SK-N-SH (cell line): ENCODE results near the gene JMJD7. TPM values are rescaled to one million over a fixed set of nuclear protein-coding genes. Genes with fewer than 3 reads are reported as not detected.

ENCODE experiments used
- CTCF ChIA-PET: fragments of 300-600, 350-600 bp; formaldehyde crosslinking; extraction: SDS; loops from one replicate; lab custom pipeline; 2021; lab: Yijun Ruan, JAX
- POLR2A ChIA-PET: fragments of 350-600 bp; sonication (Branson Sonifier 250); formaldehyde crosslinking; extraction: SDS; loops from one replicate; lab custom pipeline; 2020; ENCODE audit warnings: antibody characterized with exemption, inconsistent platforms; lab: Yijun Ruan, JAX
- DNase-seq: peaks from one replicate; pipeline ENCODE4 v3.0.0; 2012
- H2AFZ ChIP-seq: fragments of 200-600 bp; sonication (generic); 2 replicates; pipeline ENCODE4 v1.8.1; 2016; ENCODE audit warnings: antibody characterized with exemption, mild to moderate bottlenecking, low read depth
- H3F3A ChIP-seq: fragments of 200-600 bp; sonication (generic); replicated peaks from 2 replicates; pipeline ENCODE3; 2016; ENCODE audit warnings: antibody characterized with exemption, mild to moderate bottlenecking; ENCODE audit not compliant: insufficient read depth
- H3K27ac ChIP-seq, 2 experiments: fragments of 200-500 bp in 1 of 2; fragments of 200-600 bp in 1 of 2; sonication (Bioruptor generic) in 1 of 2; sonication (generic), shearing (Covaris generic) in 1 of 2; 2 replicates each; pipeline versions ENCODE4 v1.5.1 to v1.6.1; 2014 to 2016; ENCODE audit warnings: low read depth in 2 of 2, inconsistent platforms in 1 of 2, low read length in 1 of 2, mild to moderate bottlenecking in 1 of 2, mixed read lengths in 1 of 2
- H3K27me3 ChIP-seq: fragments of 200-600 bp; sonication (generic), shearing (Covaris generic); 2 replicates; pipeline ENCODE4 v1.6.1; 2016; ENCODE audit warnings: mixed run types; ENCODE audit not compliant: insufficient read depth
- H3K36me3 ChIP-seq, 2 experiments: fragments of 200-500 bp in 1 of 2; fragments of 200-600 bp in 1 of 2; sonication (Bioruptor generic) in 1 of 2; sonication (generic) in 1 of 2; replicated peaks in 1 of 2; 2 replicates each; pipeline versions ENCODE3 to v1.5.1; 2014 to 2016; ENCODE audit warnings: low read length in 1 of 2, mild to moderate bottlenecking in 1 of 2; ENCODE audit not compliant: insufficient read depth in 2 of 2, control insufficient read depth in 1 of 2
- H3K4me1 ChIP-seq, 2 experiments: fragments of 200-500 bp in 1 of 2; fragments of 200-600 bp in 1 of 2; sonication (Bioruptor generic) in 1 of 2; sonication (generic), shearing (Covaris generic) in 1 of 2; 2 replicates each; pipeline versions ENCODE4 v1.5.1 to v1.6.1; 2014 to 2016; ENCODE audit warnings: low read depth in 1 of 2, low read length in 1 of 2, mixed run types in 1 of 2; ENCODE audit not compliant: insufficient read depth in 2 of 2, control insufficient read depth in 1 of 2
- H3K4me2 ChIP-seq: fragments of 200-600 bp; sonication (generic), shearing (Covaris generic); 2 replicates; pipeline ENCODE4 v1.6.1; 2017; ENCODE audit warnings: mixed run types
- H3K4me3 ChIP-seq, 2 experiments: fragments of 200-500 bp in 1 of 2; fragments of 200-600 bp in 1 of 2; sonication (Bioruptor generic) in 1 of 2; sonication (generic), shearing (Covaris generic) in 1 of 2; 2 replicates each; pipeline versions ENCODE4 v1.5.1 to v1.8.1; 2014 to 2016; ENCODE audit warnings: low read depth in 2 of 2, inconsistent platforms in 1 of 2, low read length in 1 of 2, mild to moderate bottlenecking in 1 of 2, mixed read lengths in 1 of 2, moderate library complexity in 1 of 2
- H3K79me2 ChIP-seq: fragments of 200-600 bp; sonication (generic); 2 replicates; pipeline ENCODE4 v1.8.1; 2017; ENCODE audit warnings: mild to moderate bottlenecking; ENCODE audit not compliant: insufficient read depth
- H3K9ac ChIP-seq: fragments of 200-600 bp; sonication (generic); 2 replicates; pipeline ENCODE4 v1.6.1; 2017; ENCODE audit warnings: mixed run types
- H3K9me2 ChIP-seq: fragments of 200-600 bp; sonication (generic); 2 replicates; pipeline ENCODE4 v1.6.1; 2017; ENCODE audit warnings: mixed run types
- H3K9me3 ChIP-seq: fragments of 200-600 bp; sonication (generic); 2 replicates; pipeline ENCODE4 v1.6.1; 2017; ENCODE audit warnings: mixed run types, mild to moderate bottlenecking, moderate library complexity
- H4K20me1 ChIP-seq: fragments of 200-600 bp; sonication (generic); 2 replicates; pipeline ENCODE4 v1.6.1; 2017; ENCODE audit warnings: mild to moderate bottlenecking, mixed run types; ENCODE audit not compliant: insufficient read depth
- CHD2 ChIP-seq: fragments of 150-350 bp; IDR thresholded peaks from 2 replicates; pipeline ENCODE4 v1.6.1; 2018; ENCODE audit warnings: low read length; ENCODE audit not compliant: partially characterized antibody
- FOSL2 ChIP-seq: IDR thresholded peaks from 2 replicates; pipeline ENCODE4 v1.4.0; 2012; ENCODE audit warnings: low read depth, mild to moderate bottlenecking, moderate library complexity, borderline replicate concordance
- FOXJ3 ChIP-seq: sonication (generic); formaldehyde crosslinking; IDR thresholded peaks from 2 replicates; pipeline ENCODE4 v1.5.1; 2020; ENCODE audit warnings: mild to moderate bottlenecking, missing genetic modification reagents
- FOXM1 ChIP-seq: IDR thresholded peaks from 2 replicates; pipeline ENCODE4 v1.4.0; 2012; ENCODE audit warnings: low read depth, mild to moderate bottlenecking
- GATA2 ChIP-seq: sonication (generic); formaldehyde crosslinking; IDR thresholded peaks from 2 replicates; pipeline ENCODE4 v1.5.0; 2020; ENCODE audit warnings: mild to moderate bottlenecking, missing genetic modification reagents
- IRF3 ChIP-seq: fragments of 150-350 bp; IDR thresholded peaks from 2 replicates; pipeline ENCODE4 v1.6.1; 2016; ENCODE audit warnings: mild to moderate bottlenecking, low read depth, low read length
- JUND ChIP-seq: IDR thresholded peaks from 2 replicates; pipeline ENCODE4 v1.4.0; 2012
- MEF2A ChIP-seq: IDR thresholded peaks from 2 replicates; pipeline ENCODE4 v1.4.0; 2012; ENCODE audit warnings: low read depth, borderline replicate concordance
- NFIC ChIP-seq: IDR thresholded peaks from 2 replicates; pipeline ENCODE4 v1.4.0; 2012; ENCODE audit warnings: borderline replicate concordance
- PBX3 ChIP-seq: IDR thresholded peaks from 2 replicates; pipeline ENCODE4; 2012
- POLR2AphosphoS5 ChIP-seq: IDR thresholded peaks from 2 replicates; pipeline ENCODE4 v1.6.1; 2012; ENCODE audit warnings: low read depth, low read length
- RCOR1 ChIP-seq: fragments of 150-350 bp; IDR thresholded peaks from 2 replicates; pipeline ENCODE4 v1.6.1; 2017; ENCODE audit warnings: antibody characterized with exemption, low read length
- SIN3A ChIP-seq: IDR thresholded peaks from 2 replicates; pipeline ENCODE4 v1.6.1; 2012; ENCODE audit warnings: low read depth, mild to moderate bottlenecking, low read length, moderate library complexity, borderline replicate concordance
- TAF1 ChIP-seq: IDR thresholded peaks from 2 replicates; pipeline ENCODE4 v1.6.1; 2012; ENCODE audit warnings: low read depth, mild to moderate bottlenecking, low read length, moderate library complexity, borderline replicate concordance
- TCF12 ChIP-seq: IDR thresholded peaks from 2 replicates; pipeline ENCODE4 v1.4.0; 2012
- USF1 ChIP-seq: IDR thresholded peaks from 2 replicates; pipeline ENCODE4 v1.4.0; 2012; ENCODE audit warnings: low read depth, borderline replicate concordance
- USF2 ChIP-seq: fragments of 150-350 bp; IDR thresholded peaks from 2 replicates; pipeline ENCODE4 v1.6.1; 2017; ENCODE audit warnings: antibody characterized with exemption, low read length, low read depth, borderline replicate concordance
- YY1 ChIP-seq: IDR thresholded peaks from 2 replicates; pipeline ENCODE4 v1.4.0; 2012; ENCODE audit warnings: low read depth, mild to moderate bottlenecking
- whole genome bisulfite sequencing: methylation state at CpG from one replicate; pipeline ENCODE4 v1.1.6; 2017; ENCODE audit warnings: low lambda C conversion rate; 5-methylcytosine and 5-hydroxymethylcytosine counted together
- polyA plus RNA-seq, 3 experiments: library from polyadenylated mRNA; depleted of rRNA; stranded (reverse); fragments of >200 nt; gene quantifications; 2 replicates each; pipeline ENCODE4 v1.2.3, GENCODE V29; 2012
- TF ChIP-seq, protein P1 (sequence below): IDR thresholded peaks from 2 replicates; pipeline ENCODE4 v1.4.0; 2012; ENCODE audit warnings: low read depth
- TF ChIP-seq, protein P2 (sequence below): fragments of 200-600 bp; sonication (generic); IDR thresholded peaks from 2 replicates; pipeline ENCODE4 v1.6.1; 2017; ENCODE audit warnings: antibody characterized with exemption, mild to moderate bottlenecking, moderate library complexity

The JMJD7 gene
- polyA plus RNA-seq, 1 of the 3 experiments (the other 2 are of a cell fraction) = 6.5 TPM

DNA sequence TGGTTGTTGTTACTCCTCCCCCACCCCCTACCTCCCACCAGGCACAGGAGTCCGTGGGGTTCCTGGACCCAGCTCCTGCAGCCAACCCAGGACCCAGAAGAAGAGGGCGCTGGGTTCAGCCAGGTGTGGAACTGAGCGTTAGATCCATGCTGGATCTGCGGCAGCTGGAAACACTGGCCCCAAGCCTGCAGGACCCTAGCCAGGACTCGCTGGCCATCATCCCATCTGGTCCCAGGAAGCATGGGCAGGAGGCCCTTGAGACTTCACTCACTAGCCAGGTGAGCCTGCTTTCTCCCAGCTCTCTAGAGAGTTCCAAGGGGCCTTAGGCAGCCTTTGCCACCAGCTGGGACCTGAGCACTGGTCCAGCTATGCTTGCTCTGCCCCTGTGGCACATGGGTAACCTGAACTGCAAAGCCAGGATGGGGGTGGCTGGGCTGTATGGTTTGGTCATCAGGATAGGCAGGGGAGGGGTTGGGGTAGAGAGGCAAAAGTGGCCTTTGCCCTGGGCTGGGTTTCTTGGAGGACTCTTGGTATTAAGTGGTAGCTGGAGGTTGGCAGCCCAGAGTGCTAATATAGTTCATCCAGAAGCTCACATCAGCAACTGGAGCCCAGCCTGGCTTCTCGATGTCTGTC lies 7.0 kb upstream of the JMJD7 start (continued):
- no peak for TF ChIP-seq USF2

DNA sequence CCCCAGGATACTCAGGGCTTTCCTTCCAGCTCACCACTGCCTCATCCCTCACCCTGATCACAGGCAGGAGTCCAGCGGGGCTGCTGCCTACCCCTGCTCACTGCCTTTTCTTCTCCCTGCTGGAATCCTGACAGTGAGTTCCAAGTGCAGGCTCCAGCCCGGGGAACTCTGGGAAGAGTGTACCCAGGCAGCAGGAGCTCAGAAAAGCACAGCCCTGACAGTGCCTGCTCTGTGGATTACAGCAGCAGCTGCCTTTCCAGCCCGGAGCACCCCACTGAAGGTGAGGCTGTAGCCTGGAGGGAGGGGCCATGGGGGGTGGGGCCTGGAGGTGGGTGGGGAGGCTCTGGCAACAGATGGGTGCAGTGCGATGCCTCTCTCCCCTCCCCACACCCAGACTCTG lies 6.1 kb upstream of the JMJD7 start:
- Histone ChIP-seq H3K4me1 (no peaks in the 10 kb centered on the region), H3K9me2 (no peaks in the 10 kb centered on the region), H3K9ac (no peak overlapping the region), H3K4me3 (no peak overlapping the region), H3K27ac (no peak overlapping the region), H3K9me3 (no peaks in the 10 kb centered on the region), H3F3A (no peaks in the 10 kb centered on the region), H3K27me3 (no peaks in the 10 kb centered on the region), H2AFZ (no peak overlapping the region), H4K20me1 (no peaks in the 10 kb centered on the region), H3K79me2 (no peaks in the 10 kb centered on the region), H3K36me3 (peaks cover 0 to 67% of the 10 kb centered on the region in 2 experiments), H3K4me2 (no peak overlapping the region)
- 89% methylated on average over 3 of the region's 4 CpGs for WGBS
- TF ChIP-seq POLR2AphosphoS5 = no peak
- no peak for TF ChIP-seq RCOR1
- TF ChIP-seq FOXM1 = no peak
- no peak for TF ChIP-seq CHD2
- no peak for TF ChIP-seq SIN3A
- TF ChIP-seq, protein P1, sequence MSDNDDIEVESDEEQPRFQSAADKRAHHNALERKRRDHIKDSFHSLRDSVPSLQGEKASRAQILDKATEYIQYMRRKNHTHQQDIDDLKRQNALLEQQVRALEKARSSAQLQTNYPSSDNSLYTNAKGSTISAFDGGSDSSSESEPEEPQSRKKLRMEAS = no peak
- TF ChIP-seq YY1 = no peak
- TF ChIP-seq USF1 = no peak
- TF ChIP-seq PBX3 = no peak
- TF ChIP-seq TAF1 = no peak
- TF ChIP-seq, protein P2, sequence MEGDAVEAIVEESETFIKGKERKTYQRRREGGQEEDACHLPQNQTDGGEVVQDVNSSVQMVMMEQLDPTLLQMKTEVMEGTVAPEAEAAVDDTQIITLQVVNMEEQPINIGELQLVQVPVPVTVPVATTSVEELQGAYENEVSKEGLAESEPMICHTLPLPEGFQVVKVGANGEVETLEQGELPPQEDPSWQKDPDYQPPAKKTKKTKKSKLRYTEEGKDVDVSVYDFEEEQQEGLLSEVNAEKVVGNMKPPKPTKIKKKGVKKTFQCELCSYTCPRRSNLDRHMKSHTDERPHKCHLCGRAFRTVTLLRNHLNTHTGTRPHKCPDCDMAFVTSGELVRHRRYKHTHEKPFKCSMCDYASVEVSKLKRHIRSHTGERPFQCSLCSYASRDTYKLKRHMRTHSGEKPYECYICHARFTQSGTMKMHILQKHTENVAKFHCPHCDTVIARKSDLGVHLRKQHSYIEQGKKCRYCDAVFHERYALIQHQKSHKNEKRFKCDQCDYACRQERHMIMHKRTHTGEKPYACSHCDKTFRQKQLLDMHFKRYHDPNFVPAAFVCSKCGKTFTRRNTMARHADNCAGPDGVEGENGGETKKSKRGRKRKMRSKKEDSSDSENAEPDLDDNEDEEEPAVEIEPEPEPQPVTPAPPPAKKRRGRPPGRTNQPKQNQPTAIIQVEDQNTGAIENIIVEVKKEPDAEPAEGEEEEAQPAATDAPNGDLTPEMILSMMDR = no peak
- no peak for TF ChIP-seq MEF2A
- no peak for TF ChIP-seq TCF12
- TF ChIP-seq JUND = no peak
- no peak for TF ChIP-seq NFIC
- no peak for TF ChIP-seq FOXJ3 (CRISPR knock-in tag)
- no peak for TF ChIP-seq IRF3
- TF ChIP-seq GATA2 (CRISPR knock-in tag) = no peak
- TF ChIP-seq FOSL2 = no peak
- TF ChIP-seq USF2 = no peak
- ChIA-PET CTCF (interaction anchor here (1.6 to 8.6 kb wide), 4 partner anchors 11 to 218 kb away, joined by 5 to 66 read pairs (median 14); partner anchors contain the start of gene MAPKBP1), POLR2A (no interaction called here)
- no peak for DNase-seq
